Measurements from ENCODE around the gene CD47. TPM values are rescaled to one million over a fixed set of nuclear protein-coding genes. Genes with fewer than 3 reads are reported as not detected.

CD47 gene
- total RNA-seq, 1 experiment from 2014 or later: 34.7 TPM

GRCh38 chr3:108079877-108080276 lies 11.0 kb downstream of the CD47 start:
- Histone ChIP-seq H3K27ac (ENCODE audit: low read depth, low read length, poor library complexity, severe bottlenecking) (no peak overlapping the region), H3K4me3 (ENCODE audit: low read depth, low read length, poor library complexity, severe bottlenecking) (no peak overlapping the region), H3K36me3 (ENCODE audit: insufficient read depth, low read length, poor library complexity, severe bottlenecking) (no peaks in the 10 kb centered on the region), H3K4me1 (ENCODE audit: insufficient read depth, low read length, poor library complexity, severe bottlenecking) (no peaks in the 10 kb centered on the region), H3K9me3 (ENCODE audit: low read depth, low read length, poor library complexity, severe bottlenecking) (no peaks in the 10 kb centered on the region), H3K27me3 (replicated peaks; ENCODE audit: insufficient read depth, low read depth, low read length, poor library complexity) (no peaks in the 10 kb centered on the region)
- ChIA-PET POLR2A (ENCODE audit: low non-redundant PET) (no interaction called here), CTCF (no interaction called here)
- TF ChIP-seq CTCF (conservative IDR thresholded peaks at IDR 0.05; ENCODE audit: low read depth, low read length) (no peak), EZH2 (IDR thresholded peaks at IDR 0.05; ENCODE audit: borderline replicate concordance, low read depth, low read length, poor library complexity, severe bottlenecking) (no peak)
- BruUV-seq (replicated peaks): no TSS peak
- DNase-seq (ENCODE audit: low spot score): no peak
- intact Hi-C loops (cut with micrococcal nuclease; ENCODE audit: unreplicated experiment): no loop called here

GRCh38 chr3:108079043-108079442 lies 11.8 kb downstream of the CD47 start:
- DNase-seq (ENCODE audit: low spot score): no peak
- intact Hi-C loops (cut with micrococcal nuclease; ENCODE audit: unreplicated experiment): no loop called here
- Histone ChIP-seq H3K27ac (ENCODE audit: low read depth, low read length, poor library complexity, severe bottlenecking) (no peak overlapping the region), H3K27me3 (replicated peaks; ENCODE audit: insufficient read depth, low read depth, low read length, poor library complexity) (no peaks in the 10 kb centered on the region), H3K4me1 (ENCODE audit: insufficient read depth, low read length, poor library complexity, severe bottlenecking) (no peaks in the 10 kb centered on the region), H3K9me3 (ENCODE audit: low read depth, low read length, poor library complexity, severe bottlenecking) (no peaks in the 10 kb centered on the region), H3K4me3 (ENCODE audit: low read depth, low read length, poor library complexity, severe bottlenecking) (no peak overlapping the region), H3K36me3 (ENCODE audit: insufficient read depth, low read length, poor library complexity, severe bottlenecking) (no peaks in the 10 kb centered on the region)
- POLR2A ChIA-PET (ENCODE audit: low non-redundant PET): no interaction called here
- TF ChIP-seq CTCF (conservative IDR thresholded peaks at IDR 0.05; ENCODE audit: low read depth, low read length) (no peak), EZH2 (IDR thresholded peaks at IDR 0.05; ENCODE audit: borderline replicate concordance, low read depth, low read length, poor library complexity, severe bottlenecking) (no peak)
- no TSS peak for BruUV-seq (replicated peaks)
- CTCF ChIA-PET: no interaction called here

- H3K36me3 ChIP-seq (ENCODE audit: insufficient read depth, low read length, poor library complexity, severe bottlenecking): no peaks in the 10 kb centered on the region
- TF ChIP-seq CTCF (conservative IDR thresholded peaks at IDR 0.05; ENCODE audit: low read depth, low read length) (no peak), EZH2 (IDR thresholded peaks at IDR 0.05; ENCODE audit: borderline replicate concordance, low read depth, low read length, poor library complexity, severe bottlenecking) (no peak)
- no peak for DNase-seq (ENCODE audit: low spot score)
- no peaks in the 10 kb centered on the region for H3K4me1 ChIP-seq (ENCODE audit: insufficient read depth, low read length, poor library complexity, severe bottlenecking)
- intact Hi-C loops (cut with micrococcal nuclease; ENCODE audit: unreplicated experiment): no loop called here
- H3K27me3 ChIP-seq (replicated peaks; ENCODE audit: insufficient read depth, low read depth, low read length, poor library complexity): no peaks in the 10 kb centered on the region
- no peak overlapping the region for H3K4me3 ChIP-seq (ENCODE audit: low read depth, low read length, poor library complexity, severe bottlenecking)
- CTCF ChIA-PET: no interaction called here
- H3K9me3 ChIP-seq (ENCODE audit: low read depth, low read length, poor library complexity, severe bottlenecking): no peaks in the 10 kb centered on the region
- H3K27ac ChIP-seq (ENCODE audit: low read depth, low read length, poor library complexity, severe bottlenecking): no peak overlapping the region
- no TSS peak for BruUV-seq (replicated peaks)
- POLR2A ChIA-PET (ENCODE audit: low non-redundant PET): no interaction called here
Observed at GRCh38 chr3:108076564-108076963, 14.3 kb downstream of the CD47 start.

Measured in A673 (cell line).